SHP77 treated with DMSO at 0.1 percent for 48 hours (cell line): Measurements from ENCODE around the gene PPP2R5C.

Experiments used
- DNase-seq: peaks from one replicate; lab custom pipeline; 2025; lab: John Stamatoyannopoulos, UW

The PPP2R5C gene

GRCh38 chr14:101950100-101950499 lies 188.6 kb downstream of the PPP2R5C start:
- DNase-seq, result no peak

GRCh38 chr14:101950516-101951215 lies 189.2 kb downstream of the PPP2R5C start:
- no peak for DNase-seq

DNA sequence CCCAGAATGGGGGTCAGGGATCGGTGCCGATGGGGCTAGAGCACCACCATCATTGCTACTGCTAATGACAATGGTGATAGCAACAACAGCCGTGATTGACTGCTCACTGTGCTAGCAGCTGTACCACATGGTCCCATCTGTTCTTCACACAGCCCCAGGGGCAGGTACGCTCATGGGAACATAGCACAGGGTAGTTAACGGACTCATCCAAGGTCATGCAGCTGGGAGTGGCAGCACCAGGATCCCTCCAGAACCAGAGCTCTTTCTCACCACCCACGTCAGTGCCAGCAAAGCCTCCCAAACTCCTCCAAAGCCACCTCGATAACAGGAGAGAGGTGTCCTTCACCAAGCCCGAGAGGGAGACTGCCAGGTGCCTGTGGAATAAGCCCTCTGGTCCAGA lies 191.6 kb downstream of the PPP2R5C start:
- no peak for DNase-seq

DNA sequence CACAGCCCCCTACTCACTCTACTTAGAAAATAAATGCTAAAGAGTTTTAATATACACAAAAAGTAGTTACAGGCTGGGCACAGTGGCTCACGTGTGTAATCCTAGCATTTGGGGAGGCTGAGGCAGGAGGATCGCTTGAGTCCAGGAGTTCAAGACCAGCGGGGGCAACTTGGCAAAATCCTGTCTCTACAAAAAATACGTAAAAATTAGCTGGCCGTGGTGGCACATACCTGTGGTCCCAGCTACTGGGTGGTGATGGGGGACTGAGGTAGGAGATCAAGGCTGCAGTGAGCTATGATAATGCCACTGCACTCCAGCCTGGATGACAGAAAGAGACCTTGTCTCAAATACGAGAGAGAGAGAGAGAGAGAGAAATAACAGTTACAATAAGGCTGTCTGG lies 193.0 kb downstream of the PPP2R5C start:
- DNase-seq, result no peak

GRCh38 chr14:101955695-101956161 lies 194.2 kb downstream of the PPP2R5C start:
- DNase-seq, result no peak

GRCh38 chr14:101956179-101956885 lies 194.8 kb downstream of the PPP2R5C start:
- DNase-seq, result no peak

DNA sequence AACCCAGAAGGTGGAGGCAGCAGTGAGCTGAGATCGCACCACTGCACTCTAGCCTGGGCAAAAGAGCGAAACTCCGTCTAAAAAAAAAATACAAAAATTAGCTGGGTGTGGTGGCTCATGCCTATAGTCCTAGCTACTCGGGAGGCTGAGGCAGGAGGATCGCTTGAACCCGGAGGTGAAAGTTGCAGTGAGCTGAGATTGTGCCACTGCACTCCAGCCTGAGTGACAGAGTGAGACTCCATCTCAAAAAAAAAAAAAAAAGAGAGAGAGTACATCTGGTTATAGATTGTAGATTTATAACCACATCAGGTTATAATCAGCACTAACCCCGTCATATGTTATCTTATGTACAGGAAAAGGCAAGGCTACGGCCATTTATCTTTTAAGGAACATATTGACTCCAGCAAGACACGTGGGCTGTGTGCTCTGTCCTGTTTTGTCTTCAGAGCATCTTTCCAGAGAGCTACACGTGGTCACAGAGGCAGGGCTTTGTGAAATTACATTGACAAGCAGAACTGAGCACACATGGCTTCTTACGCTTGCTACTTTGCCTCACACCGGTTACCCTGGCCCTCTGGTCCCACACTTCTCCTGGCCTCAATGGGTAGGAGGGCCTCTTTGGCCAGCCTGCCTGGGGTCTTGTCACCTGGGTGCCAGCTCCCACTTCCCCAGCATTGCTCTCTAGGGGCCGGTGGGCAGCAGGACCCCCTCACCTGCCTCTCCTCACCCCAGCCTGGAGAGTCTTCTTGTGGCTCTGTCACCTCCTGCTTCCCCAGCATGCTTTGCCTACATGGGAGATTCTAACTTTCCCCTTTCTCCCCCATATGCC lies 196.1 kb downstream of the PPP2R5C start:
- no peak for DNase-seq

DNA sequence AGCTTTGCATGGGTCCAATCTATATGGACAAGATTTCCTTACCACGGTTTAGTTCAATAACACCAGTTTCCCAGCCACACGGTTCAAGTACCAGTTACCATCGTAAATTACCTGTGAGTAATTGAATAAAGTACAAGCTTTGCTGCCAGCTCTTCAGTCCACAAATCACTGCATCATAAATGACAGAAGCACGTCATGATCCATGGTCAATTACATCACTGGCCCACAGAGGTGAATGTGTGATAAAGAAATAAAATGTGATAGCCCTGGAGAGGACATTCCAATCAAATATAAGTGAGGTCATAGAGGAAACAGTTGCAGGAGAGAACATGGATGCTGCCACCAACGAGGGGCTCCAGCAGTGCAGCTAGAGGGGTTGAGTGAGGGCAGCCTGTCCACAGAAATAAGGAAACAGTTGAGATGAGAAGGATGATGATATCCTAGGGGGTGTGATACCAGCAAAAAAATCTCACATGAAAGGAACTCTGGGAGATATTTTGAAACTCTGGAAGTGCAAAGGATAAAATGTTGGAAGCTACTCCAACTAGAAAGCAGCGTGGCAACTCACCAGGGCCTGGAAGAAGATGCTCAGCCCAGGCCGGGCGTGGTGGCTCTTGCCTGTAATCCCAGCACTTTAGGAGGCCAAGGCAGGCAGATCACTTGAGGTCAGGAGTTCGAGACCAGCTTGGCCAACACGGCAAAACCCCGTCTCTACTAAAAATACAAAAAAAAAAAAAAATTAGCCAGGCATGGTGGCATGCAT lies 197.1 kb downstream of the PPP2R5C start:
- DNase-seq, result no peak

DNA sequence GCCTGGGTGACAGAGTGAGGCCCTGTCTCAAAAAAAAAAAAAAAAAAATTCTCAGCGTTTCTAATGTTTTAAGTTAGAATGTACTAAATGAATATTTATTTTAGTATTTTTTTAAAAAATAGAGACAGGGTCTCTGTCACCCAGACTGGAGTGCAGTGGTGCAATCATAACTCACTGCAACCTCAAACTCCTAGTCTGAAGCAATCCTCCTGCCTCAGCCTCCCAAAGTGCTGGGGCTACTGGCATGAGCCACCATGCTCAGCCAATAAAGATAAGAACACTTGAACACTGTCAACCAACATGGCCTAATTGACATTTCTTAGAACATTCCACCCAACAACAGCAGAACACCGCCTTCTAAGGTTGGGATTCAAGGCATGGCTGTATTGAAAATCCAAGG lies 197.8 kb downstream of the PPP2R5C start:
- no peak for DNase-seq

DNA sequence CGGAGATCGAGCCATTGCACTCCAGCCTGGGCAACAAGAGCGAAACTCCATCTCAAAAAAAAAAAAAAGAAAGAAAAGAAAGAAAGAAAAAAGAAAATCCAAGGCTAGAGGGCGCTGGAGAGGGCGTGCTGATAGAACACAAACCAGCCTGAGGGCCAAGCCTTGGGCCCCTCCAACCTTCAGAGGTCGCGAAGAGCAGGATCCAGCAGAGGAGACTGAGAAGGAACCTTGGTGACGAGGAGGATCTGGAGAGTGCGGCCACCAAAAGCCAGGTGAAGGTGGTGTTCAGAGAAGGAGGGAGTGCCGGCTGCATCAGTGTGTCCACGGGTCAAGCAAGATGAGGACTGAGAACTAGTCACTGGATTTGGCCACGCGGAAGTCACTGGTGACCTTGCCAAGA lies 198.7 kb downstream of the PPP2R5C start:
- no peak for DNase-seq

DNA sequence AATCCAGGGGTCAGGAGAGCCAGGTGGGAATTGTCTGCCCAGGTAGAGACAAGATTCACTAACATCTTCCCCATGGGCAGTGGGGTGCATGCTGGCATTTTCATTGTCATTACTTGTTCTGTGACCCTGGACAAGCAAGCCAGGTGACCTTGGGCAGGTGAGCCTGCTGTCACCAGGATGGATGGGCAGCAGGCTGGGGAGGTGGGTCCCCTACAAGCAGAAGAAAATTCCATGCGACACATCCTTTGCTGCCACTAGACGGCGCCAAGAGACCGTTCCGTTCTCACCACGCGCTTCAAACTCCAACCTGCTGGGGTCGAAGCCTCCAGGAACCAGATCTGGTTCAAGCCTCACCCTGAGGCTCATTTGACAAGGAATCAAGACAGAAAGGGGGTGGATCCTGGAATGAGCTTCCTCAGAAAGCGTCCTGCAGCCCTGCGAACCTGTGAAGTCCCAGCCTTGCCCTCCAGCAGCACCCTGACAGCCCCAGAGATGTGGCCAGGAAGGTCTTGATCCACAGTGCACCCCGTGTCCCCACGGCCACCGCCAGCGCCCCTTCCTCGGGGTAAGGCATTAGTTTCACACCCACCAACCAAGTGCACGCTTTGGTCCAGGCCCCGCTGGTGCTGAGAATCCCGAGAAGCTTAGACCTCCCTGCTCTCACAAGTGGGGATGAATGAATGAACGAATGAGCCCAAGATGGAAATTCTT lies 199.7 kb downstream of the PPP2R5C start:
- peak; percentile 73 for DNase-seq

- DNase-seq, result no peak
Measured at GRCh38 chr14:101961746-101962502, 200.4 kb downstream of the PPP2R5C start.

DNA sequence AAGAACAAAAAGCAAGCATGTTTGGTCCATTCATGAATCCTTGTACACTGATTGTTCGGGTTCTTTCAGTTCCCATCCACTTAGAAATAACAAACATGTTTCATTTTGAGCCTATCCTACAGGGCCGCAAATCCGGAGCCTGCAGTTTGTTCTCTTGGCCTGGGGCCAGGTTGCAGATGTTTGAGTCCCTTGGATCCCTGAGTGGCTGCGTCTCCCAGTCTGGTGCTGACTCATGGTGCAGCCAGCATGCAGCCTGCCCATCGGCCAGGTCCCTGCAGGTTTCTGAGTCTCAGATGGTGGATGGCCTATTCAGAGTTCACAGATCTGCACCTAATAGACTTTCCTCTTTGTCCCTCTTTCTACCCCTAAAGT lies 201.0 kb downstream of the PPP2R5C start:
- DNase-seq, result peak; percentile 82

- no peak for DNase-seq
Measured at GRCh38 chr14:101963052-101963451, 201.5 kb downstream of the PPP2R5C start.

GRCh38 chr14:101963656-101964296 lies 202.3 kb downstream of the PPP2R5C start:
- no peak for DNase-seq

DNA sequence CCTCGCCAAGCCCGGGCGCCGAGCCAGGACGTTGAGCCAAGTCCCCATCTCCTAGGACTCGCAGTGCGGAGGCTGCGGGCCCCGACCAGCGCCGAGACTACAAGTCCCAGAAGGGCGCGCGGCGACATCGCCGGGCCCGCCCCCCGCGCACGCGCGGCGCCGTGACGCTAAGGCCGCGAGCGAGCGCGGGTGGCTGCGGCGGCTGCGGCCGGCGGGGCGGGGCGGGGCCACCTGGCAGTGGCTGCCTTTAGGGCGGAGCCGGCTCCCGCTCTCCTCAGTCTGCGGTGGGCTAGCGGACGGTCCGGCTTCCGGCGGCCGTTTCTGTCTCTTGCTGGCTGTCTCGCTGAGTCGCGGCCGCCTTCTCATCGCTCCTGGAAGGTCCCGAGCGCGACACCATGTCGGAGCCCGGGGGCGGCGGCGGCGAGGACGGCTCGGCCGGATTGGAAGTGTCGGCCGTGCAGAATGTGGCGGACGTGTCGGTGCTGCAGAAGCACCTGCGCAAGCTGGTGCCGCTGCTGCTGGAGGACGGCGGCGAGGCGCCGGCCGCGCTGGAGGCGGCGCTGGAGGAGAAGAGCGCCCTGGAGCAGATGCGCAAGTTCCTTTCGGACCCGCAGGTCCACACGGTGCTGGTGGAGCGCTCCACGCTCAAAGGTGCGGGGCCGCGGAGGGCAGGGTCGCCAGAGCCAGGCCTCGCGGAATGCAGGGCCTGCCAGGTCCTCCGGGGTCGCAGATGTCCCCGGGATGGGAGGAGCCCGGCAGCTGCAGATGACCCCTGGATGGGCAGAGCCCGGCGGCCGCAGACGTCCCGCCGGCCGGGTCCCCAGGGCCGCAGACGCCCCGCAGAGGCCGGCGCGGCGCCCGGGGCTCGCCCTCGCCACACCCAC lies 203.0 kb downstream of the PPP2R5C start, which contains the start of gene DYNC1H1:
TSS of gene DYNC1H1 (plus strand) at position 277 of the 884 bp plus-strand sequence. CDS start at position 396, 119 bp downstream.
- DNase-seq, result peak; percentile 94

DNA sequence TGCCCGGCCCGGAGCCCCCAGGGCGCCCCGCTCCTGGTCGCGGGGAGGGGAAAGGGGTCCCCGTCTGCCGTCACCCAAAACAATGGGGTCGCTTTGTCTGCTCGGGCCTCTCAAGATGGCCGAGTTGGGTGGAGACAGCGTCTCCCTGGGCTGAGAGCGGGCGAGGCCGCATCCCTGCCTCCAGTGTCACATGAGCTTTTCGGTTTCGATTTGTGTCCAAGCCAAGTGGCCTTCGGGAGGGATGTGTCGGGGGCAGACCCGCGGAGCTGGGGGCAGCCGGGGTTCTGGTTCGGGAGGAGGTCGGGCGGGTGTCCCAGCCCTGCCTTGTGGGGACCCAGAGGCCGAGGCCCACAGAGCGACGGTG lies 203.7 kb downstream of the PPP2R5C start:
- no peak for DNase-seq

GRCh38 chr14:101965770-101966722 lies 204.5 kb downstream of the PPP2R5C start:
- no peak for DNase-seq
